Dedifferentiated amniotic fluid mesenchymal stem cell (primary cell): Measurements from ENCODE around the gene PIP4K2B.

Experiments used
- DNase-seq: peaks from one replicate; pipeline ENCODE4 v3.0.0-alpha.2; 2016; ENCODE audit errors: extremely low spot score

PIP4K2B gene

DNA sequence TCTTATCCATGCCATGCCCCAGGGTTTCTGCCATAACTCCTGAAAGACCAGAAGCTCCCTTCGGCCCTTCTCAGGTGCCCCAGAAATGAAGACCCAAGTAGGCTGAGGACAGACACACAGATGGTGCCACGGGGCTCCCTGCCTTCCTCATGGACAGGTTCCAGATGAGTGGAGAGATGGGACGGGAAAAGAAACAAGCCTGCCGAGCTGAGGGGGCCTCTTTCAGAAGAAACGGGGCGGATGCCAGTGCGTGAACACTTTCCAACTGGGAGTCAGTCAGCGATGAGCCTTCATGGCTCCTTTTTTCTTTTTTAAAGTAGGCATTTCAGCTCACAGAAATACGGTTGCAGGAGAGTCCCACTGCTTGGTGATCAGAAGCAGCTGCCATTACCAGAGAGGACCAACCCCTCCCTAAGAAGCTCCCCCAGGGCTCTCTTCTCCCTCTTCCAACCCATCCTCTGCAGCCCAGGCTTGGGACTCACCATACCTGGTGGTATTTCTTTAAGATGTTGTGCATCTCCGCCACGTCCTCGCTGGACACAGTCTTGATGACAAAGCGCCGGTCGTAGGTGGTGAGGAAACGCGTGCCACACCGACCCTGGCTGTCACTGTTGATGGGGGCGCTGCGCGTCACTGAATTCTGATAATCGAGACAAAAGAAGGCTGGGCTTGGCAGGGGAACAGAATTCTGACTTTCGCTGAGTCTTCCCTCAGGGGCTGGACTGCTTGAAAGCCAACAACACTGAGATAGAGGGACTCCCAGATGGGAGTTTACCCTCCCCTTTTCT is 19.2 kb downstream of the PIP4K2B start:
- DNase-seq = no peak

- DNase-seq = no peak
Measured at GRCh38 chr17:38777641-38778250, 21.6 kb downstream of the PIP4K2B start.

GRCh38 chr17:38773258-38773657 is 26.1 kb downstream of the PIP4K2B start:
- DNase-seq = no peak

GRCh38 chr17:38768417-38768816 is 30.9 kb downstream of the PIP4K2B start:
- DNase-seq = no peak

DNA sequence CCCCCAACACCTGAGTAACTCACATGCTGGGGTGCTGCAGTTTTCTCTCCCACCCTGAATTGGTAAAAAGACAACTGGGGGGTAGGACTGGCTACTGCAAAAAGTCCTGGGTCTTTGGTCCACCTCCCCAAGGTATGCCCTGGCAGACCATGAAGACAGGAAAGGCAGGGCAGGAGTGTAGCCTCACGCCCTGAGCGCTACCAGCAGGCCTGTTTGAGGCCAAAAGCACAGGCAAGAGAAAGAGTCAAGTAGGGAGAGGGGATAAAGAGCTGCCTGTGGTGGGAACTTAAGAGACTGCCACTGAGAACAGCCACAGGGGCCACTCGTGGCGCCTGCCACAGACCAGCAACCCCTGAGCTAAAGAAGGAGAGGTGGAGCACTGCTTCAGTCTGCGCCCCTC is 33.0 kb downstream of the PIP4K2B start:
- DNase-seq = no peak

GRCh38 chr17:38762231-38762630 is 37.1 kb downstream of the PIP4K2B start:
- no peak for DNase-seq

- DNase-seq = no peak
Measured at GRCh38 chr17:38761612-38762011, 37.7 kb downstream of the PIP4K2B start.

GRCh38 chr17:38753071-38753506 is 46.3 kb downstream of the PIP4K2B start:
- no peak for DNase-seq

DNA sequence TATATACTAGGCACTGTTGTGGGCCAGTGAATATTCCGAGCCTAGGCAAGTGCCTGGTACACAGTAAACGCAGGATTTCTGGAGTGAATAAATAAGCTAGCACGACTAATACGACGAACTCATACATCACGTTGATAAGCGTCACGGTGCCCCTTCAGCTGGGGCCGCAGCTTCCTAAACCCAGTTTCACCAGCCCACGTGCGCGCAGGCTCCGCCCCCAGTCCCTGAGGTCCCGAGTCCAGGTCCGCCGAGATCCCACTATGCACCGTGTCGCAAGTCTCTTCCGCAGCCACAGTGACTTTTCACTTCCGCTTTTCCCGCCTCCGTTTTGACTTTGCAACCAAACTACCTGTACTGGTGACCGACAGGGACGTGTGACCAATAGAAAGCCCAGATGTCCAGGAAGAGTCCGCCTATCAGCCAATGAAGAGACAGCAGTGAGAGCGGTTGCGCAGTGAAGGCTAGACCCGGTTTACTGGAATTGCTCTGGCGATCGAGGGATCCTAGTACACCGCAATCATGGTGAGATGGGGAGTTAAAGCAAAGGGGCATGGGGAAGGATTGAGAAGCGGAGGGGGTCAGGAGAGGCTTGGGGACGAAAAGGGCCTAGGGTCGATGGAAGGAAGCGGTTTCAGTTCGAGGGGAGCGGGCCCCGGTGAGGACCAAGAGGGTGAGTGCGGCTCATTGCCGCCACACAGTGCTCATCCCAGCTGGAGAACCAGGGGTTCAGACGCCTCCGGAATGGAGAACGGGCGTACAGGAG is 46.9 kb downstream of the PIP4K2B start, which contains the start of gene PSMB3:
Gene PSMB3 (plus strand): TSS at position 434 of the 763 bp plus-strand sequence. CDS start 86 bp downstream, at position 520.
- DNase-seq = peak; percentile 100

- DNase-seq = peak; percentile 89
Measured at GRCh38 chr17:38751808-38752307, 47.5 kb downstream of the PIP4K2B start.

GRCh38 chr17:38751144-38751807 is 48.1 kb downstream of the PIP4K2B start:
- no peak for DNase-seq

DNA sequence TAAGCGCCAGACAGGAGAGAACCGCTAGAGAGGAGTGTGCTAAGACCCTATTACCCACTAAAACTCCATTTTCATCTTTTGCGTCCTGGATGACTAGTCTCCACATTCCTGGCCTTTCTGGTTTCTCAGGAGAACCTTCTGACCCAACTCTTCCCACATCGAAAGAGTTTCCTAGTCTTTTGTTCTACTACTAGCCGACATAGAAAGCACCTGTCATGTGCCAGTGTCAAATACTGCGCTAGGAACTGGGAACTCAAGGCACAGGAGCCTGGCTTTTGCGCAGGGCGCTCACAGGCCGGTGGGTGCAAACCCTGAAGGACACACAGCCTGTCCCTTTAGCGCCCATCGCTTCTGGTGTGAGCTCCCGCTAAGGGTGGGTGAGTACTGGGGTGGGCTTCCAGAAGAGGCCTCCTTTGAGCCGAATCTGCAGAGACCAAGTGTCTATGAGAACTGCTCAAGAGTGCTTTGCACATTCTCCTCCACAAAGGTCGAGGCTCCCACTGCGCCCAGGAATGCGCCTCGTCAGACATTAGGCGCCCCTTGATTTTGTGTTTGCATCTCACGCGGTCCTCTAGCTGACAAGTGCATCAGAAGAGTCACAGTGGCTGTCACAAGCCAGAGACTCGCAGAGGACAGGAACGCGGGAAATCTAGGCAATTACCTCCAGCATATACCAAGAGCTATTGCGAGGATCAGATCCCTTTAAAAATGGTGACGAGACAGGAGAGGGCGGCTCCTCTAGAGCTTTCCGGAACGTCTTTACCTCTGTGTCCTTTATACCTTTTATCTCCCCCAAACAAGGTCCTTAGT is 48.8 kb downstream of the PIP4K2B start:
- DNase-seq = no peak

GRCh38 chr17:38750044-38750311 is 49.4 kb downstream of the PIP4K2B start:
- no peak for DNase-seq

GRCh38 chr17:38749223-38750043 is 49.9 kb downstream of the PIP4K2B start:
- no peak for DNase-seq

- DNase-seq = no peak
Measured at GRCh38 chr17:38748892-38749222, 50.5 kb downstream of the PIP4K2B start.

DNA sequence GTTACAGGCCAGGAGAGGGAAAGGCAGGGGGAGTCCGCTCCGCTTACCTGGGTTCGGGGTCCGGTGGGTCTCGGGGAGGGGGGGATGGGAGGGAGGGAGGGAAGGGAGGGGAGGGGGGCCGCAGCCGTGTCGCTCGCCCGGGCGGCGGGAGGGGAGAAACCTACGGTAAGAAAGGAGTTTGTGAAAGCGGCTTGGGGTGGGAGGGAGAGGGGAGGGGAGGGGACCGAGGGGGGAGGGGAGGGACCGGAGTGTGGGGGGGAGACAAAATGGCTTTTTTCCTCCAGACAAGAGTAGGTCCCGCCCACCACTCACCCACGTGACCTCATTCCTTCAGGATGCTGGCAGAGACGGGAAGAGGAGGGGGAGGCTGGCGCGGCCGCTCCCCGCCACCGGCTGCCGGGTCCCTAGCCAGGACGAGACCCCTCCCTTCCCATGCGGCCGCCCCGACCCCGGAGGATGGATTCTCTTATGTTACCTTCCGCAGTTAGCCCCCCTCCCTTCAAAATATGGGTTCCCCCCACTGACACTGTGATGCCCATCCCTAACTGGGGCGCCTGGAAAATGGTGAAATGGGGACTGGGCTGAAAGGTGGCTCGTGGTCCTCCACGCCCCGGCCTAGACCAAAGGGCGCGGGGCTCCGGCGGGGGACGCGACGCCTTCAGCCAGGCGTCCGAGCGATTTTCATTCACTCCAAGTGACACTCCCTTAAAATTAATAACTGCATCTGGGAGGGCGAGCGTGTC is 51.0 kb downstream of the PIP4K2B start, which contains the start of gene PCGF2:
Gene PCGF2 (minus strand): TSS at position 188 of the 743 bp plus-strand sequence. CDS start 7,934 bp downstream, outside the sequence.
- peak; percentile 86 for DNase-seq

DNA sequence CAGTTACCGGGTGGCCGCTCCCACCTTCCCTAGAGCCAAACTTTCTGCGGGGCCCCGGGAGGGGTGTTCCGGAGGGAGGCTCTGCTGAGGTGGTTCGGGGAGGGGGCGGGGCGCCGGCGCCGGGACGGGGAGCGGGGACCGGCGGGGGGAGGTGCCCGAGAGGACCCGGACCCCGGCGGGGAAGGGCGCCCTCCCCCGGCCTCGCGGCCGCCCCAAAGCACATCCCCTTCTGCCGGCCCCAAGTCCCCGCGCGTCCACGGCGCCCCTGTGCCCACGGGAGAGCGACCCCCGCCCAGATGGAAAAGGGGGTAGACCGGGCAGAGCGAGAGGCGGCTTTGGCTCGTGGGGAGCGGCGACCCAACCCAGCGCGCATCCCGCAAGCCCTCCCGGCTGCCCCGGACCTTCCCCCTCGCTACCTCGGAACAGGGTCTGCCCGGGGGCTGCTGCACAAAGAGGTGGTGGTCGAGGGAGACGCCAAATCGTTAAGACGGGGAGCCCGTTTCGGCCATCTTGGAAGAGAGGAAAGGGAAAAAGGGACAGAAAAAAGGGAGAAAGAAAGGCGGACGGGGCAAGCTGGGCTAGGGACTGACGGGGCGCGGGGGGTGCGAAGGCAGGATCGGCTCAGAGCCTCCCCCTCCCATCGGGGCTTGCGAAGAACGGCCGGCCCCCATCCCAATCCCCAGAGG is 51.8 kb downstream of the PIP4K2B start:
- DNase-seq = no peak

- no peak for DNase-seq
Measured at GRCh38 chr17:38746849-38747462, 52.4 kb downstream of the PIP4K2B start.
